B cell (primary cell): ENCODE data around the gene DTX4. TPM values are rescaled to one million over a fixed set of nuclear protein-coding genes. Genes with fewer than 3 reads are reported as not detected.

ENCODE experiments used
- ATAC-seq: fragments of 200-7000 bp; cut with Tn5 transposase; one replicate; pipeline ENCODE4 v1.10.0; 2021; ENCODE audit warnings: low read depth, mild to moderate bottlenecking, moderate number of reproducible peaks, moderate library complexity
- CTCF ChIA-PET: fragments of 350-600 bp; sonication (Branson Sonifier 250); formaldehyde crosslinking; loops from one replicate; lab custom pipeline; 2021; ENCODE audit warnings: antibody characterized with exemption, inconsistent platforms; lab: Charles Lee
- POLR2A ChIA-PET: fragments of 350-600 bp; sonication (Branson Sonifier 250); formaldehyde crosslinking; loops from one replicate; lab custom pipeline; 2021; ENCODE audit warnings: antibody characterized with exemption; lab: Charles Lee
- DNase-seq: peaks from one replicate; pipeline ENCODE4 v3.0.0; 2013
- H2AFZ ChIP-seq: 2 replicates; pipeline ENCODE4 v1.6.1; 2012; ENCODE audit warnings: mild to moderate bottlenecking, low read depth, low read length; ENCODE audit not compliant: insufficient read depth, poor library complexity, severe bottlenecking
- H3K27ac ChIP-seq, 2 donors: 1 replicate in 1 of 2; 2 replicates in 1 of 2; pipeline ENCODE4 v1.5.1; 2012 to 2013; ENCODE audit warnings: low read length in 2 of 2, mild to moderate bottlenecking in 2 of 2, moderate library complexity in 1 of 2
- H3K27me3 ChIP-seq, 4 experiments: fragments of 200-600 bp in 1 of 4; sonication (generic) in 1 of 4; replicated peaks in 1 of 4; 1 replicate in 2 of 4; 2 replicates in 2 of 4; pipeline versions ENCODE4 v1.6.1 to v1.7.0; 2013 to 2016; ENCODE audit warnings: low read length in 3 of 4, mild to moderate bottlenecking in 2 of 4, mixed read lengths in 1 of 4, moderate library complexity in 1 of 4; ENCODE audit not compliant: insufficient read depth in 4 of 4, control insufficient read depth in 3 of 4; ENCODE audit errors: control extremely low read depth in 1 of 4
- H3K36me3 ChIP-seq, 2 experiments: replicated peaks in 1 of 2; 1 replicate in 1 of 2; 2 replicates in 1 of 2; pipeline versions ENCODE4 v1.6.1 to v1.7.1; 2013; ENCODE audit warnings: low read length in 1 of 2; ENCODE audit not compliant: insufficient read depth in 2 of 2, control insufficient read depth in 1 of 2; ENCODE audit errors: control extremely low read depth in 1 of 2, extremely low read depth in 1 of 2
- H3K4me1 ChIP-seq, 2 donors: fragments of 200-600 bp in 1 of 2; sonication (generic) in 1 of 2; 1 replicate in 1 of 2; 2 replicates in 1 of 2; pipeline versions ENCODE4 v1.5.1 to v1.6.1; 2013 to 2017; ENCODE audit warnings: low read length in 2 of 2; ENCODE audit not compliant: control insufficient read depth in 2 of 2, insufficient read depth in 2 of 2
- H3K4me2 ChIP-seq: replicated peaks from 2 replicates; pipeline ENCODE3; 2012; ENCODE audit warnings: mild to moderate bottlenecking, low read depth, low read length; ENCODE audit not compliant: poor library complexity, severe bottlenecking
- H3K4me3 ChIP-seq, 5 experiments: fragments of 200-600 bp in 1 of 5; sonication (generic) in 1 of 5; 1 replicate in 3 of 5; 2 replicates in 2 of 5; pipeline versions ENCODE4 v1.5.1 to v1.7.0; 2011 to 2016; ENCODE audit warnings: low read length in 4 of 5, mild to moderate bottlenecking in 4 of 5, low read depth in 2 of 5, control low read depth in 1 of 5, moderate library complexity in 1 of 5; ENCODE audit not compliant: insufficient read depth in 1 of 5; ENCODE audit errors: control extremely low read depth in 1 of 5, extremely low read depth in 1 of 5
- H3K79me2 ChIP-seq: fragments of 200-600 bp; sonication (generic); one replicate; pipeline ENCODE4 v1.6.0; 2016; ENCODE audit warnings: low read length; ENCODE audit not compliant: control insufficient read depth, insufficient read depth
- H3K9ac ChIP-seq: fragments of 200-600 bp; sonication (generic); 2 replicates; pipeline ENCODE4 v1.6.1; 2017; ENCODE audit warnings: mild to moderate bottlenecking, low read length, moderate library complexity
- H3K9me3 ChIP-seq, 3 donors: one replicate each; pipeline versions ENCODE4 v1.6.1 to v1.7.1; 2013; ENCODE audit warnings: low read length in 2 of 3; ENCODE audit not compliant: control insufficient read depth in 2 of 3, insufficient read depth in 1 of 3; ENCODE audit errors: control extremely low read depth in 1 of 3
- H4K20me1 ChIP-seq: 2 replicates; pipeline ENCODE4 v1.6.0; 2012; ENCODE audit warnings: mild to moderate bottlenecking, low read length; ENCODE audit not compliant: insufficient read depth, control insufficient read depth, poor library complexity, severe bottlenecking
- H3K27ac Mint-ChIP-seq: one replicate; pipeline ENCODE4 v1.8.0; 2021; ENCODE audit warnings: mixed read lengths
- H3K27me3 Mint-ChIP-seq: one replicate; pipeline ENCODE4 v1.8.0; 2021; ENCODE audit warnings: mixed read lengths
- H3K4me1 Mint-ChIP-seq: one replicate; pipeline ENCODE4 v1.8.0; 2021; ENCODE audit warnings: mixed read lengths
- H3K4me3 Mint-ChIP-seq: one replicate; pipeline ENCODE4 v1.8.0; 2021; ENCODE audit warnings: mixed read lengths
- H3K9me3 Mint-ChIP-seq: one replicate; pipeline ENCODE4 v1.8.0; 2022; ENCODE audit warnings: mixed read lengths; ENCODE audit not compliant: insufficient read depth
- CTCF ChIP-seq: fragments of 200-600 bp; IDR thresholded peaks from one replicate; pipeline ENCODE4 v1.8.0; 2022; ENCODE audit warnings: antibody characterized with exemption, mild to moderate bottlenecking
- EZH2 ChIP-seq: IDR thresholded peaks from 2 replicates; pipeline ENCODE4 v1.6.1; 2012; ENCODE audit warnings: borderline replicate concordance, low read depth, mild to moderate bottlenecking, moderate library complexity, low read length; ENCODE audit not compliant: insufficient read depth, poor library complexity, severe bottlenecking
- WGBS: methylation state at CpG from one replicate; pipeline ENCODE4 v1.1.5; 2013; ENCODE audit warnings: missing lambda C conversion rate; ENCODE audit not compliant: insufficient coverage; 5-methylcytosine and 5-hydroxymethylcytosine counted together
- intact Hi-C: fragments of 100-400 bp; cut with micrococcal nuclease; formaldehyde crosslinking; loops from one replicate; pipeline ENCODE4 v1.10.0; 2022
- polyA plus RNA-seq: library from polyadenylated mRNA; depleted of rRNA; stranded (reverse); fragments of >200 nt; gene quantifications from 2 replicates; pipeline ENCODE4 v1.2.3, GENCODE V29; 2012
- total RNA-seq, 2 donors: library from RNA; stranded (reverse); fragments of 120-200 nt in 1 of 2; gene quantifications; 1 replicate in 1 of 2; 2 replicates in 1 of 2; pipeline versions ENCODE4 v1.2.3 to v1.2.4, GENCODE V29; 2013 to 2022

The DTX4 gene
- total and polyA plus RNA-seq, 2 donors (not counting 1 experiment from before 2014, with no cell fraction given): 11.7 to 43.3 TPM

GRCh38 chr11:59186130-59186594 is 14.2 kb downstream of the DTX4 start:
- Histone ChIP-seq H3K27ac (no peak overlapping the region), H2AFZ (no peak overlapping the region), H3K27me3 (no peaks in the 10 kb centered on the region), H3K79me2 (peaks cover 65% of the 10 kb centered on the region), H3K4me1 (peaks cover 0 to 2% of the 10 kb centered on the region in 2 donors), H3K9me3 (no peaks in the 10 kb centered on the region), H3K4me2 (no peak overlapping the region), H3K4me3 (no peak overlapping the region), H4K20me1 (peaks cover 66% of the 10 kb centered on the region), H3K36me3 (peaks cover 2 to 91% of the 10 kb centered on the region in 2 experiments), H3K9ac (no peak overlapping the region)
- TF ChIP-seq CTCF (peak; percentile 69), EZH2 (no peak)
- ChIA-PET POLR2A (interaction anchor here (1.8 kb wide), 1 partner anchor 14 kb away, joined by 12 read pairs; the partner anchor contains the start of gene DTX4), CTCF (interaction anchor here (0.6 to 18.8 kb wide), 21 partner anchors 8 to 581 kb away, joined by 3 to 215 read pairs (median 4); partner anchors contain the start of gene DTX4)
- H3K9me3 Mint-ChIP-seq: no peaks in the 10 kb centered on the region
- no peak overlapping the region for H3K4me3 Mint-ChIP-seq
- H3K27me3 Mint-ChIP-seq: no peaks in the 10 kb centered on the region
- no peak overlapping the region for H3K27ac Mint-ChIP-seq
- intact Hi-C loops: loop anchor here (1.0 kb wide), 1 partner anchor 15 kb away; no protein-coding TSS in a partner anchor
- peak; percentile 68 for DNase-seq
- H3K4me1 Mint-ChIP-seq: peaks cover 20% of the 10 kb centered on the region
- WGBS: no CpG with 5 or more reads among the region's 5 CpGs
- peak; percentile 59 for ATAC-seq

GRCh38 chr11:59187035-59187434 is 15.1 kb downstream of the DTX4 start:
- Mint-ChIP-seq H3K4me3 (no peak overlapping the region), H3K27ac (no peak overlapping the region), H3K4me1 (peaks cover 20% of the 10 kb centered on the region), H3K9me3 (no peaks in the 10 kb centered on the region), H3K27me3 (no peaks in the 10 kb centered on the region)
- peaks cover 0 to 2% of the 10 kb centered on the region in 2 donors for H3K4me1 ChIP-seq
- peaks cover 57% of the 10 kb centered on the region for H4K20me1 ChIP-seq
- no peak overlapping the region for H3K4me3 ChIP-seq
- intact Hi-C loops: no loop called here
- no peaks in the 10 kb centered on the region for H3K27me3 ChIP-seq
- TF ChIP-seq EZH2 (no peak), CTCF (no peak)
- H3K9me3 ChIP-seq: no peaks in the 10 kb centered on the region
- no peak overlapping the region for H2AFZ ChIP-seq
- H3K9ac ChIP-seq: no peak overlapping the region
- CTCF ChIA-PET: interaction anchor here (0.8 to 18.8 kb wide), 13 partner anchors 9 to 243 kb away, joined by 3 to 215 read pairs (median 6); partner anchors contain the start of gene DTX4
- WGBS: 100% methylated on average over 2 of the region's 3 CpGs
- H3K27ac ChIP-seq: no peak overlapping the region
- POLR2A ChIA-PET: interaction anchor here (1.8 kb wide), 1 partner anchor 15 kb away, joined by 12 read pairs; the partner anchor contains the start of gene DTX4
- ATAC-seq: no peak
- DNase-seq: no peak
- no peak overlapping the region for H3K4me2 ChIP-seq
- peaks cover 2 to 91% of the 10 kb centered on the region in 2 experiments for H3K36me3 ChIP-seq
- H3K79me2 ChIP-seq: peaks cover 56% of the 10 kb centered on the region
